Loucy (cell line): ENCODE results near the gene PPFIBP2.

Experiments used
- CTCF ChIP-seq: fragments of 200-600 bp; sonication (generic); conservative IDR thresholded peaks from 2 replicates; pipeline ENCODE4 v1.5.1; 2014; ENCODE audit warnings: mild to moderate bottlenecking, antibody characterized with exemption, low read length
- EZH2phosphoT487 ChIP-seq: fragments of 200-600 bp; IDR thresholded peaks from 2 replicates; pipeline ENCODE4 v1.6.1; 2018; ENCODE audit warnings: antibody characterized with exemption, mild to moderate bottlenecking, moderate library complexity, borderline replicate concordance

- TF ChIP-seq CTCF (no peak), EZH2phosphoT487 (no peak)
These were observed 98.4 kb downstream of the PPFIBP2 start for GRCh38 chr11:7612056-7612660.
